ENCODE data around the gene ARHGAP24.

- TF ChIP-seq, protein P1, sequence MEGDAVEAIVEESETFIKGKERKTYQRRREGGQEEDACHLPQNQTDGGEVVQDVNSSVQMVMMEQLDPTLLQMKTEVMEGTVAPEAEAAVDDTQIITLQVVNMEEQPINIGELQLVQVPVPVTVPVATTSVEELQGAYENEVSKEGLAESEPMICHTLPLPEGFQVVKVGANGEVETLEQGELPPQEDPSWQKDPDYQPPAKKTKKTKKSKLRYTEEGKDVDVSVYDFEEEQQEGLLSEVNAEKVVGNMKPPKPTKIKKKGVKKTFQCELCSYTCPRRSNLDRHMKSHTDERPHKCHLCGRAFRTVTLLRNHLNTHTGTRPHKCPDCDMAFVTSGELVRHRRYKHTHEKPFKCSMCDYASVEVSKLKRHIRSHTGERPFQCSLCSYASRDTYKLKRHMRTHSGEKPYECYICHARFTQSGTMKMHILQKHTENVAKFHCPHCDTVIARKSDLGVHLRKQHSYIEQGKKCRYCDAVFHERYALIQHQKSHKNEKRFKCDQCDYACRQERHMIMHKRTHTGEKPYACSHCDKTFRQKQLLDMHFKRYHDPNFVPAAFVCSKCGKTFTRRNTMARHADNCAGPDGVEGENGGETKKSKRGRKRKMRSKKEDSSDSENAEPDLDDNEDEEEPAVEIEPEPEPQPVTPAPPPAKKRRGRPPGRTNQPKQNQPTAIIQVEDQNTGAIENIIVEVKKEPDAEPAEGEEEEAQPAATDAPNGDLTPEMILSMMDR (IDR thresholded peaks at IDR 0.05; ENCODE audit: poor library complexity), result no peak
- TF ChIP-seq EZH2 (IDR thresholded peaks at IDR 0.05; ENCODE audit: borderline replicate concordance), result no peak
- no peak for TF ChIP-seq EZH2phosphoT487 (IDR thresholded peaks at IDR 0.05; ENCODE audit: low read depth, severe bottlenecking, unreplicated experiment)
These were observed 333.2 kb downstream of the ARHGAP24 start for GRCh38 chr4:85808104-85808503.
